NT2/D1 (cell line): ENCODE results near the gene HOPX.

Experiments
- YY1 ChIP-seq: IDR thresholded peaks from 2 replicates; pipeline ENCODE4 v1.6.1; 2011; ENCODE audit not compliant: insufficient read length, insufficient read depth
- ZNF274 ChIP-seq: IDR thresholded peaks from 2 replicates; pipeline ENCODE4 v1.6.1; 2011; ENCODE audit warnings: mild to moderate bottlenecking, low read depth, low read length

DNA sequence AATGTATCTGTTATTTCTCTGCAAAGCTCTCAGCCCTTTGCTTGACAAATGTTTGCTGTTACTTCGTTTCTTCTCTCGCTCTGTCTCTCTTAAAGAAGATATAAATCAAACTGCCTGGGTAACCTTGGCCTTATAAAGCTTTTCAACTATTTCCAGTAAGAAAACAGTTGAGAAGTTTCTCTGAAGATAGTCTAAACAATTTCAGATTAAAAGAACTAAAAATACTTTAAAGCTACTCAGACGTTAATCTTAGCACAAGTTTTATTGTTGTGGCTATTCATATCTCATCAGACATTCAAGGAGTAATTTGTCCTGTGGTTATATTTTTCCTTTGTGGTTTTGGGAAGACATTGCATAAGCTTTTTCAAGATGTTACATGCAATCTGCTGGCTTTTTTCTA lies 22.6 kb downstream of the HOPX start:
- TF ChIP-seq ZNF274, result no peak
- no peak for TF ChIP-seq YY1
